Adipose tissue (tissue), 3 donors: ENCODE results near the gene SIX3. TPM values are rescaled to one million over a fixed set of nuclear protein-coding genes. Genes with fewer than 3 reads are reported as not detected.

Experiments
- H3K27ac ChIP-seq: one replicate; pipeline ENCODE4 v1.5.1; 2013; ENCODE audit warnings: low read depth, low read length
- WGBS, 3 donors: extraction: QIAGEN DNeasy Blood & Tissue Kit; methylation state at CpG; one replicate each; pipeline ENCODE4 v1.1.7; 2013; 5-methylcytosine and 5-hydroxymethylcytosine counted together
- polyA plus RNA-seq, 3 donors: library from polyadenylated mRNA; stranded (reverse); fragments of 200-250 nt; gene quantifications; one replicate each; pipeline ENCODE4 v1.2.3, GENCODE V29; 2013
- donor health status: healthy with polysubstance abuse.
- donor health status: Bipolar disorder and iron deficiency.
- donor health status: healthy.

Gene SIX3
- polyA plus RNA-seq, 3 donors: 0.11 TPM; not detected in 2

DNA sequence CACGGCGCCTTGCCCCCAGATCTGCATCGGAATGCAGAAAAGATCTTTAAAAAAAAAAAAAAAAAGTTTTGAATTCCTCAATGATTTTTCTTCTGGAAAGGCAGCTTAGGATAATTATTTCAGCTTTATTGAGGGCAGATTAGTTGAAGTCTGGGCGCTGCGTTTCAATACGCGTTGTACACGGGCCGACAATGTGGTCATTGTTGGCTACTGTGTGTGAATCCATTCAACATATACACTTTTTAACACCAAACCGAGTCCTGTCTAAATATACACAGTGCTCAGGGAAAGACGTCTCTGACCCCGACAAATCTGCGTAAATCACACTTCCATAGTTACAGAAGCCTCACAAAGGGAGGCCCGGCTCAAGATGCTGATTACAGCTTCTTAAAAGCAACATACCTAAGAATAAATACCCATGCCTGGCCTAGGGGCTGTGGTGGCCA is 1.4 kb upstream of the SIX3 start:
- no peak overlapping the region for H3K27ac ChIP-seq
- WGBS, 3 donors: 39 to 64% (median 40%) methylated on average over 14 of the region's 14 CpGs

DNA sequence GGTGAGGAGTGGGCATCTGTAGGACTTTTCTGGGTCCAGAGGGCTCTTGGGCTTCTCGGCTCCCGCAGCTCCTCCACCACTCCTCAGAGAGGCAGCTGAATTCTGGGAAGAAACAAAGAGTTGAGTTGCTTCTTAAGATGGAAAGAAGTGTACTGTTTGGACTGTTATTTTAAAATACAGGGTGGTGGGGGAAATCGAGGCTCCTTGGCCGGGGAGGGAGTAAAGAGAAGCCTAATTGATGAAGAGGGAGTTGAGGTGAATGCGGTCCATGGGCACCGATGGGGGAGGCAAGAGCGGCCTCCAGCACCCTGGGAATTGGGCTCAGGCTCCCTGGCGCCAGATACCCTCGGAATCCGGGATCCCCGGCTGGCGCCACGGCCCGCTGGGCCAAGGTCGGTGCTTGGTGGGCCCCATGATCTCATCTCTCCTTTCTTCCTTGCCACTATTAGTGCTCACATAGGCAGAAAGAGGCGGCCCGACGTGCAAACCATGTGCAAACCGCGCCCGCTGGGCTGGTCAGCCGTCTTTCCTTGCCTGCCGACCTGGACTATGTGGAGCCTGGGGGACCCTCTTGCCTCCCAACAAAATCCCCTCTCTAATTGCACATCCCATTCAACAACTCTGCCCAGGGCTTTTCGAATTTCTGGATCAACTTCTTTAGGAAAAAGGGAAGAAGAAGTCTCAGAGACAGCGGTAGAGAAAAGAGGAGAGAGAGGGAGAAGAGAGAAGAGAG is 604 bp upstream of the SIX3 start:
- H3K27ac ChIP-seq: no peak overlapping the region
- 8 to 17% (median 13%) methylated on average over 23 to 25 of the region's 25 CpGs for WGBS, 3 donors

DNA sequence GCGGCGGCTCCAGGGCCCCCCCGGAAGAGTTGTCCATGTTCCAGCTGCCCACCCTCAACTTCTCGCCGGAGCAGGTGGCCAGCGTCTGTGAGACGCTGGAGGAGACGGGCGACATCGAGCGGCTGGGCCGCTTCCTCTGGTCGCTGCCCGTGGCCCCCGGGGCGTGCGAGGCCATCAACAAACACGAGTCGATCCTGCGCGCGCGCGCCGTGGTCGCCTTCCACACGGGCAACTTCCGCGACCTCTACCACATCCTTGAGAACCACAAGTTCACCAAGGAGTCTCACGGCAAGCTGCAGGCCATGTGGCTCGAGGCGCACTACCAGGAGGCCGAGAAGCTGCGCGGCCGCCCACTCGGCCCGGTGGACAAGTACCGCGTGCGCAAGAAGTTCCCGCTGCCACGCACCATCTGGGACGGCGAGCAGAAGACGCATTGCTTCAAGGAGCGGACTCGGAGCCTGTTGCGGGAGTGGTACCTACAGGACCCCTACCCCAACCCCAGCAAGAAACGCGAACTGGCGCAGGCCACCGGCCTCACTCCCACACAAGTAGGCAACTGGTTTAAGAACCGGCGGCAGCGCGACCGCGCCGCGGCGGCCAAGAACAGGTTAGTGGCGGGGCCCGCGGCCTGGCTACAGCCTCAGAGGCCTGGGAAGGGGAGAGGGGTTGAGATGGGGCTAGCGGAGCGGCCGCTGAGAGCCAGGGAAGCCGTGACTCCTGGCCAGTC is 965 bp downstream of the SIX3 start:
- 3 to 4% (median 3%) methylated on average over 69 of the region's 69 CpGs for WGBS, 3 donors
- no peak overlapping the region for H3K27ac ChIP-seq

DNA sequence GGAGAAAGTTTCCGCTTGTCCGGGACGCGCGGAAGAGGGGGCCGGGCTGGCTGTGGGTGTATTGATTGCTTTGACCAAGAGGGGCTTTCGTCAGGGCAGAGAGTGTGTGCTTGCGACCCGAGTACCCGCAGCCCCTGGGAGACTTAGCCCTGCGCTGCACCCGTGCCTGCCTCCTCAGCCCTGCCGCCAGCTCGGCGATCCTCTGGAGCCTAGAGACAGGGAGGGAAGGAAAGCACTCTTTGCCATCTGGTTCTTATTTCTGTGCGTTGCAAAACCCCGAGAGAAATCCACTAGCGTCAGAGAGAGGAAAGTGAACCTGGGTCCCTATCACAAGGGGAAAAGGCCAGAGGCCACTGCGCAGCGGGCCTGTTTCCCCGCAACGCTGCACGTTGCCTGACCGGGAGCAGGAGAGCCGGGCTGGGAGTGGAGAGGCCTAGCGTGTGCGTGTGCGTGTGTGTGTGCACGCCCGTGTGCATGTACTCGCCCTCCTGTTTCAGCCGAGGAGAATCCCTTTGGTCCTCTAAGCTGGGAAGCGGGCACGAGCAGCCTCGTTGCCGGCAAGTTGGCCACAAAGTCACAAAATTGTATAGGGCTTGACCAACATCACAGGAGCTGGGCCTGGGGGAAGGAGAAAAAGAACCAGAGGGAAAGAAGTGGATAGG is 1.7 kb downstream of the SIX3 start:
- no peak overlapping the region for H3K27ac ChIP-seq
- WGBS, 3 donors: 23 to 33% (median 23%) methylated on average over 36 of the region's 36 CpGs

DNA sequence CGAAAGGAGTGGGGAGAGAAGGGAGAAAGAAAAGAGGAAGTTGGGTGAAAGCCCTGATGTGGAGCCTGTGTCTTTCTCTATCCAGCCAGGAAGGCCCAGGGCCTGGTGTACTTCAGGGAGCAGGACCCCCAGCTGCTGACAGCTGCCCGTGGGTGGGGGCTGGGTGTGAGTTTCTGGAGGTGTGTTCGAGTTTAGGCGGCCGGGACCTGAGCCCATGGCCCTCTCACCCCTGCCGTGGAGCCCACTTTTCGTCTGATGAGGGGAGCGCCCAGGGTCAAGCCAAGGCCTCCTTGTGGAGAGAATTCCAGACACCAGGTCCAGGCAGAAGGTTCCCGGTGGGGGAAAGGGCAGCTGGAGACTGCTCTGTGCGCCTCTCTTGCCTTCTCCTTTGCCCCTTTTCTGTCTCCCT is 2.2 kb downstream of the SIX3 start:
- no peak overlapping the region for H3K27ac ChIP-seq
- WGBS, 3 donors: 41 to 64% (median 41%) methylated on average over 6 to 10 of the region's 10 CpGs

DNA sequence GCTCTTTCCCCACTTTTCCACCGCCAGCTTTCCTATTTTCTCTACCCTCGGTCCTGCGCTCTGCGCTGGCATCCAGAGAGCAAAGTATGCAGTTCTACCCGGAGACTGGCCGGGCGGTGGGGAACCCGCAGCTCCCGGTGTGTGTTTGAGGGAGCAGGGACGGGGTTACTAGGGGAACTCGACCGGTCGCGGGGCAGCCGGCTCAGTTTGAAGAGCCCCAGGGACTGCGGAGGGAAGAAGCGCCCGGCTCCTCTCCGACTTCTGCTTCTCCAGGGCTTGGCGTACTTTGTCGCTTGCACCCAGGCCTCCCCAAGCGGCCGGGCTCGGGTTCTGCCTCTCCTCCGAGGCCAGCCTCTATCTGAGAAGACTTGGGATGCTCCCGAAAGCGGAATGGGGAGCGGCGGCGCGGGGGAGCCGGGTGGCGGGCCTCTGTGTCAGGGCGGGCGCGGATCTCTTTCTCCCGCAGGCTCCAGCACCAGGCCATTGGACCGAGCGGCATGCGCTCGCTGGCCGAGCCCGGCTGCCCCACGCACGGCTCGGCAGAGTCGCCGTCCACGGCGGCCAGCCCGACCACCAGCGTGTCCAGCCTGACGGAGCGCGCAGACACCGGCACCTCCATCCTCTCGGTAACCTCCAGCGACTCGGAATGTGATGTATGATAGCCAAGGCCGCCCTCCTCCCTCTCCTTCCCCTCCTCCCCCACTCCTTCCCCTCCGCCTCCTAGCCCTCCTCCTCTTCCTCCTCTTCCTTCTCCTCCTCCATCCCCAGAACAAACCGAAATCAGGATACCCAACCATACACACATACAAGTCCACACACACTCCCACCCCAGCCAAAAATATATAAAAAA is 2.8 kb downstream of the SIX3 start:
- H3K27ac ChIP-seq: no peak overlapping the region
- WGBS, 3 donors: 7 to 10% (median 8%) methylated on average over 61 to 62 of the region's 62 CpGs

DNA sequence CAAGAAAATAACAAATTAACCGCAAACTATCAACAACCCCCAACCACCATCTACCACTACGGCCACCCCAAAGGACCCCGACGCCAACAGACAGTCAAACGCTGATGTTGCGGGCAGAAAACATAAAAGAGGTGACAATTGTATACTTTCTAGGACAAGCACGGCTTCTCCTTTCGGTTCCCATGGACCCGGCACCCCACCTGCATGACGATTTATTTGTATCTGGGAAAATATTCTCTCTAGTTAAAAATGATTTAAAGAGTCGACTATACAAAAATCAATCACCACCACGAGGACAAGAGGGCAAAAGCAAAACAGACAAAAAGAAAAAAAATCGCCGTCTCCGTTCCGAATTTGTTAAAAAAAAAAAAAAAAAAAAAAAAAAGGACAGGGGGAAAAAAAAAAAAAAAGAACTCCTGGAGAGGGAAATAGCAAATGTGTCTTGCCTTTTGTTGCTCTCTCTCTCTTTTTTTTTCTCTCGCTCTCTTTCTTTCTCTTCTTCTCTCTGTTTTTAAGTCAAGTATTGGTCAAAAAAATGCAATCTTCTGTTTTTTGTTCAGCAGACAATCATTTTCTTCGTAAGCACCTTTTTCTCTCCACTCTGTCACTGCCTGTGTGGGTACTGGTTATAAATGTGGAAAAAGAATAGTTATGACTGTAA is 3.6 kb downstream of the SIX3 start:
- WGBS, 3 donors: 20 to 24% (median 20%) methylated on average over 18 of the region's 18 CpGs
- no peak overlapping the region for H3K27ac ChIP-seq

DNA sequence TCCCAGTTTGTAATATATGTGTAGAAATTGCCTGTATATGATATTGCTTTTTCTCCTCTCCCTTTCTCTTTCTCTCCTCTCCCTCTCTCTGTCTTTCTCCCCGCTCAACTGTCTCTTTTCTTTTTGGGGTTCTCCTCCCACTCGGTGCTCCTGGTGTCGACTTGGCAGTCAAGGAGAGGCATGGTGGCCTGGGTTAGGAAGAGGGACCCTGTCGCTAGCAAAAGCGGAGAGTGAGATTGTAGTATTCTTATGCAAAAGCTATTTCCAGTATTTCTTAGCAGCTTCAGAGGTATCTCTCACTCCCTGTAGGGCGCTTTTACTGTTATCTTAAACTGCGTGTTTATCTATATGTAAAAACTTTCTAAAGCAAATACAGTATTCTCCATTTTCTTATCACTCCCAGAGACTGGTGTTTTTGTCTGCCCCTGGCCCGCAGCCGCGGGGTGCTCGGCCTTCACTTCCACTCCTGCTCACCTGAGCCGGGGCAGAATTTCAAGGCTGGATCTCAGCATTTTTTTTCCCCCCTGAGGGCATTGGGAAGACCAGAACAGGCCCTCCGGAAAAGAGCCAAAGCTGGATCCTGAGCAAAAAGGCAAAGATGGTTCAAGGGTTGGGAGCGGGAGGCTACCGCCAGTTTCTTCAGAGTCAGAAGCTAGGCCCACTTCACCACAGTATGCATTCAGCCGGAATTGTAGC is 4.3 kb downstream of the SIX3 start:
- 58 to 73% (median 66%) methylated on average over 16 of the region's 16 CpGs for WGBS, 3 donors
- H3K27ac ChIP-seq: no peak overlapping the region

DNA sequence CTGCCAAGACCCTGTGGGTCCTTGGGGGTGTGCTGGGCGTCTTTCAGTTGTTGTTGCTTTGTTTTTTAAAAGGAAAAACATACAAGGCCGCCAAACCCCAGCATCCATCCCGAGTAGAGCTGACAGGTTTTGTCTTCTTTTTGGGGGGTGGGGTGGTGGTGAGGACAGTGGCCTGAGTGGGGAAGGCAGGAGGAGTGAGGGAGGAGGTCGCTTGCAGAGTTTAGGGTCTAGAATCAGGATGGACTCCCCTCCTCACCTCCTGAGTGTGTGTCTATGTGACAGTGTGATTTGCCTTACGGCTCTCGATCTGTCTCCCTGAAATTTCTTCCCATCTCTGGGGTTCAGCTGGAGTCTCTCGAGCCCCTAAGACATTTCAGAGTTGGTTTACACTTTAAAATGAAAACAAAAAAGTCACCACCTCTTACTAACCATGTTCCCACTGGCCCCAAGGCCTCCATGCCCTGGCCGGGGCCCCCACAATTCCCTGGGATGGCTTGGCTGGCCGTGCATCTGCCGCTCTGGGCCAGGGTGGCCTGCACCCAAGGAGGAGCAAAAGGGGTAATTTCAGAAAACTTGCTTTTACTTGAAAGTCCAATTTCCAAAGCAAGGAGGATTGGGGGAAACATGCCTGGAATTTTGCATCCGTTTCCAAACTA is 5.0 kb downstream of the SIX3 start:
- WGBS, 3 donors: 71 to 80% (median 80%) methylated on average over 11 of the region's 11 CpGs
- no peak overlapping the region for H3K27ac ChIP-seq

DNA sequence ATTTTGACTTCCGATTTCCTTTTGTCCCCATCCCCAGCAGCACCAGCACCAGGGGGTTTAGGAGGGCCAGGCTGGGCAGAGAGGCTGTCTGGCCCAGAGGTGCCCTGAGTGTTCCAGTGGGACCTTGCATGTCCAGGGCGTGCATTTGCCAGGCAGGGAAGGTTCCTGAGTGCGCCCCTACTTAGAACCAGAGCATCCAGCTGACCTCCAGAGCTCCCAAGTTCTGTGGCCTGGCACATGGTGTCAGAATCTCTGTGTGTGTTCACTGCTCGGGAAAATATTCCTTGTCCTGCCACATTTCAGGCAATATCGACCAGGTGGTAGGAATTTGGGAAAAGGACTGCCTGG is 5.5 kb downstream of the SIX3 start:
- 84 to 87% (median 86%) methylated on average over 5 of the region's 5 CpGs for WGBS, 3 donors
- H3K27ac ChIP-seq: no peak overlapping the region

DNA sequence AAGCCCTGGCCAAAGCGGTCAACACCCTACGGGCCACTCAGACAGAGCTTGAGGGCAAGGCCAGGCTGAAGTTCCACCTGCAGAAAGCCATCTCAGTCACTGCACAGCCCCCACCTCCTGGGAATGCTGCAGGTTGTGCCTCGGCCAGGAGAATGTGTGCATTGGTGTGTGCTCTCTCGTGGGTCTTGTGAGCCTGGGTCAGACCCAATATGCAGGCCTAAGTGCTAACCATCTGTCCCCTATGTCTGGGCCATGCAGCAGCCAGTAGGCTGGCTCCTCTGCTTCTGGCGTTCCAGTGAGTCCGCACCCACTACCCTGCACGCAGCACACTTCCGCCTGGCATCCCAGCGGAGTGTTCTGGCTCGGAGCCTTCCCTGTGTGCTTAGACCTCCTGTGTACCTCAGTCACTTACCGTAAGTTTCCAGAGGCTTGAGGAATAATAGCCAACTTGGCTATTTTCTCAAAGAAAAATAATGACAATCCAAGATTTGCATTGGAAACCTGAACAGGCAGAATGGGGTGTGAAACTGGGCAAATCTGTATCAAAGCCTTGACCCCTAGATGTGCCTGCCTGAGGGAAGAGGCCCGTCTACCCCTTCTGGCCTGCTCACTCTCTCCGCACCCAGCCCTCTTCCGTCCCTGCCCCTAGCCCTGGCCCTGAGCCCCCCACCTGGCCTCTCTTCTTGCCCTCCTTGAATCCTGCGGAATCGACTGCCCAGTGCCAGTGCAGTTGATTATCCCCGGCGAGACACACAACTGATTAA is 7.2 kb downstream of the SIX3 start:
- no peak overlapping the region for H3K27ac ChIP-seq
- WGBS, 3 donors: 73 to 75% (median 74%) methylated on average over 18 of the region's 18 CpGs

DNA sequence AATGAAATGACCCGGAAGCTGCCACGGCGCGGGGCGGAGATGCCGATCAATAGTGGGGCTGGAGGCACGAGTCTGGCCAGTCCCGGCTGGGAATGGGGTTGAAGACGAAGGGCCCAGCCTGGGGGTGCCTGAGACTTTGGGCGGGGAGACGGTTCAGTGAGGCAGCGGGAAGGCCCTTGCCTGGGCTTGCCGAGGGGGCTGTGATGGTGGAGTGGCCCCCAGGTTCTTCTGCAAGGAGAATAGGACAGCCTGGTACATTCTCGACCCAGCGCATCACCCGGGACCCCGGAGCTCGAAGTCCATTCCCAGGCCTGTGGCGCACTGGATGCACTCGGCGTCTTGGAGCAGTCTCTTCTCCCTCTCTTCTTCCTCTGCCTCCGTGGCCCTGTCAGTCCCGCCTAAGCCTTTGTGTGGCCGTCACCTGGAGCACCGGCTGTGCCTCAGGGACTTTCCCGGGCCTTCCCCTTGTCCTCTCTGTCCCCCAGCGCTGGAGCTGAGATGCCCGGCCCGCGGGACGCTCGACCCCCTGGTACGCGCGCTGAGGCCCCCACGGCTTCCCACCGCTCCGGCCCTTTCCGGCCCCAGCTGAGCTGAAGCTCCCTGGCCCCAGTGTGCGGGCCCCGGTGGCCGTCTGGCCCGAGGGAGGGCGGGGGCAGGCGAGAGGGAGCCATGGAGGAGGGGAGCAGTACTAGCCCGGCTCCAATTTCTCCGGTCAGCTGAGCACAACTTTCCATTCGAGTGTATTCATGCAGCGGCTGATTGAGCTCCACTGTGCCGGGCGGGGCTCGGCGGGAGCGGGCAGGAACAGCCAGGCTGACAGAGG is 8.0 kb downstream of the SIX3 start:
- H3K27ac ChIP-seq: no peak overlapping the region
- WGBS, 3 donors: 8 to 14% (median 10%) methylated on average over 54 of the region's 54 CpGs

DNA sequence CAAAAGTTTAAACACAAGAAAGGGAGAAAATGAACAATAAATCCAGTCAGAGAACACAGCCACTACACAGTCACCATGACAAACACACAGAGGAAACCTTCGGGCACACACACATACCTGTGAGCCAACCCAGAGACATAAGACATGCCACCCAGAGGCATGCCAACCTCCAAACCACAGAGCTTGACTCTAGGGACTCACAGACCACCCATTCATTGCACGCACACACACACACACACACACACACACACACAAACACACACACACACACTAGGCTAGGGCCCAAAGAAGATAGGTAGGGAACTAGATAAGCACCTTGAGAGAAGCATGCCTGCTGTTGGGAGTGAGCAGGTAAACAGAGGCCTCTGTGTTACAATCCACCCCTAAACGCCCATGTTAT is 9.1 kb downstream of the SIX3 start:
- 41 to 75% (median 44%) methylated on average over 3 of the region's 3 CpGs for WGBS, 3 donors
- H3K27ac ChIP-seq: no peak overlapping the region

DNA sequence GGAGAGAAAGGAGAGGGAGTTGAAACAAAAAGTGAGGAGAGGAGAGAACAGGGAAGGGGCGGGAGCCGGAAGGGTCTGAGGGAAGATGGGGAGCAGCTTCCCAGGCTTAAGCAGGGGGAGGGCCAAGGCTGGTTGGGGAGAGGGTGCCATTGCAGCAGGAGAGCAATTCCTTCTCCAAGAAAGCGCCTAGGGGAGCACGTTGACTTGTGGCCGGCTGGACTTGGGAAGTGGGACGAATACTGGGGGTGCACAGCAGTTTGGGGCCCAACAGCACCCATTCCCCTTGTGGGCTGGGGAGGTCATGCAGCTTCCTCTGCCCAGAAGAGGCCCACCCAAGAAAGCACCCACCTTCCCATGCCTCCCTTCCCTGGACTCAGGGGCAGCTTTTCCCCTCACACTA is 9.6 kb downstream of the SIX3 start:
- WGBS, 3 donors: 64 to 71% (median 65%) methylated on average over 6 of the region's 6 CpGs
- no peak overlapping the region for H3K27ac ChIP-seq

DNA sequence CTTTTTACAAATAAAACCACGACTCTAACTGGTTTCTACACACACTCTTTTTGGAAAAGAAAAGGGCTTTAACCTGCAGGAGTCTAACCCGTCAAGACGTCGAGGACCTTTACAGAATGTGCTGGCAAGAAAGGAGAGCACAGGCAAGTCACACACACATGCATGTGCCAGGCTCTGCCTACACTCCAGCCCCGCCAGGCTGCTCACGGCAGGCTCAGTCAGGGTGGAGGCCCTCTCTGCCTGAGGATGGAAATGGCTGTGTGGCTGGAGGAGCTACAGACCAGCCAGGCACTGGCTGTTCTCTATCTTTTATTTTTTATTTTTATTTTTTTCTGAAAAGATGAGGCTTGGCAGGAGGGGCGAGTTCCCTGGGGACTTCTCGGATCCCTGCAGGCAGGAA is 10.2 kb downstream of the SIX3 start:
- WGBS, 3 donors: 48 to 68% (median 51%) methylated on average over 8 of the region's 8 CpGs
- no peak overlapping the region for H3K27ac ChIP-seq
